GM21447 (cell line): ENCODE data around the gene RPL7A.
"Not testable (repeated sequence)": the region's sequence is repeated elsewhere in the genome, so short reads cannot be mapped to it uniquely, and the experiment has no call there.

Experiments used
- ATAC-seq: cut with Tn5 transposase; IDR thresholded peaks from one replicate; pipeline ENCODE4 v1.9.1; 2021; ENCODE audit not compliant: unreplicated experiment

Gene RPL7A

GRCh38 chr9:133327834-133328484 lies 20.1 kb upstream of the RPL7A start:
- ATAC-seq, result no peak

- ATAC-seq, result not testable (repeated sequence)
Measured at GRCh38 chr9:133329306-133330156, 18.5 kb upstream of the RPL7A start.

- no peak for ATAC-seq
Measured at GRCh38 chr9:133331221-133331620, 16.8 kb upstream of the RPL7A start.

- ATAC-seq, result no peak
Measured at GRCh38 chr9:133331641-133332380, 16.2 kb upstream of the RPL7A start.

GRCh38 chr9:133332381-133332730 lies 15.7 kb upstream of the RPL7A start:
- ATAC-seq, result no peak

GRCh38 chr9:133333011-133333410 lies 15.0 kb upstream of the RPL7A start:
- no peak for ATAC-seq

GRCh38 chr9:133333566-133333965 lies 14.5 kb upstream of the RPL7A start:
- no peak for ATAC-seq

GRCh38 chr9:133334161-133334560 lies 13.9 kb upstream of the RPL7A start:
- no peak for ATAC-seq

- ATAC-seq, result not testable (repeated sequence)
Measured at GRCh38 chr9:133334888-133335287, 13.1 kb upstream of the RPL7A start.

- peak; percentile 82 for ATAC-seq
Measured at GRCh38 chr9:133335924-133336811, 11.8 kb upstream of the RPL7A start, which contains the start of gene SURF6. SURF6 (minus strand) TSS chr9:133336188; CDS start chr9:133336132, 56 bp downstream.

GRCh38 chr9:133339641-133340040 lies 8.4 kb upstream of the RPL7A start:
- ATAC-seq, result no peak

GRCh38 chr9:133340256-133340655 lies 7.8 kb upstream of the RPL7A start:
- ATAC-seq, result no peak

GRCh38 chr9:133340916-133341315 lies 7.1 kb upstream of the RPL7A start:
- no peak for ATAC-seq

- no peak for ATAC-seq
Measured at GRCh38 chr9:133341369-133342068, 6.5 kb upstream of the RPL7A start.

GRCh38 chr9:133342069-133342406 lies 6.0 kb upstream of the RPL7A start:
- no peak for ATAC-seq

- no peak for ATAC-seq
Measured at GRCh38 chr9:133342570-133342969, 5.4 kb upstream of the RPL7A start.

- ATAC-seq, result no peak
Measured at GRCh38 chr9:133344071-133344470, 3.9 kb upstream of the RPL7A start.

GRCh38 chr9:133344979-133345378 lies 3.0 kb upstream of the RPL7A start:
- no peak for ATAC-seq

GRCh38 chr9:133345596-133345995 lies 2.4 kb upstream of the RPL7A start:
- no peak for ATAC-seq
